ENCODE results near the gene LSM14A.
A peak's percentile ranks its signal among the peaks of the same experiment; 100 is the strongest.

The LSM14A gene

DNA sequence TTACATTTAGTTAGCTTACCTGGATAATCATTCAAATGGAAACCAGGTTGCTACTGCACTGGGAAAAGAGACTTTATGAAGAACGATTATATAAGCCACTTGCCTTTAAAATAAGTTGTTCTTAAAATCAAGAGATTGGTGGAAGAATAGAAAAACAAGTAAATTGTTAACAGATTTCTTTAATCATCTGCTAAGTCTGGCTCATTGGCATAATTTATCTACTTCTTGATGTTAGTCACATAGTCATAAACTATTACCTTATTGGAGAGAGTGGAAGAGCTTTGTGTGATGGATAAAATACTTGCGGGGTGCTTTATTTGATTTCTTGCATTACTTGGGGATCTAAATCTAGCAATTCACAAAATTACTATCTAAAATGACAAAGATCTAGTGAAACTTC, 6.8 kb downstream of the LSM14A start:
- Histone ChIP-seq H3K4me3 (replicated peaks; ENCODE audit: insufficient read depth, low read length) (no peak overlapping the region), H3K27ac (replicated peaks) (no peak overlapping the region), H3K27me3 (ENCODE audit: insufficient read depth, poor library complexity, severe bottlenecking) (no peaks in the 10 kb centered on the region)
- TF ChIP-seq POLR2AphosphoS5 (IDR thresholded peaks at IDR 0.05; ENCODE audit: low read depth) (no peak), SPI1 (IDR thresholded peaks at IDR 0.05; ENCODE audit: borderline replicate concordance, low read depth) (no peak), GABPA (IDR thresholded peaks at IDR 0.05; ENCODE audit: low read depth) (no peak)
- TF ChIP-seq, protein P1, sequence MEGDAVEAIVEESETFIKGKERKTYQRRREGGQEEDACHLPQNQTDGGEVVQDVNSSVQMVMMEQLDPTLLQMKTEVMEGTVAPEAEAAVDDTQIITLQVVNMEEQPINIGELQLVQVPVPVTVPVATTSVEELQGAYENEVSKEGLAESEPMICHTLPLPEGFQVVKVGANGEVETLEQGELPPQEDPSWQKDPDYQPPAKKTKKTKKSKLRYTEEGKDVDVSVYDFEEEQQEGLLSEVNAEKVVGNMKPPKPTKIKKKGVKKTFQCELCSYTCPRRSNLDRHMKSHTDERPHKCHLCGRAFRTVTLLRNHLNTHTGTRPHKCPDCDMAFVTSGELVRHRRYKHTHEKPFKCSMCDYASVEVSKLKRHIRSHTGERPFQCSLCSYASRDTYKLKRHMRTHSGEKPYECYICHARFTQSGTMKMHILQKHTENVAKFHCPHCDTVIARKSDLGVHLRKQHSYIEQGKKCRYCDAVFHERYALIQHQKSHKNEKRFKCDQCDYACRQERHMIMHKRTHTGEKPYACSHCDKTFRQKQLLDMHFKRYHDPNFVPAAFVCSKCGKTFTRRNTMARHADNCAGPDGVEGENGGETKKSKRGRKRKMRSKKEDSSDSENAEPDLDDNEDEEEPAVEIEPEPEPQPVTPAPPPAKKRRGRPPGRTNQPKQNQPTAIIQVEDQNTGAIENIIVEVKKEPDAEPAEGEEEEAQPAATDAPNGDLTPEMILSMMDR (IDR thresholded peaks at IDR 0.05; ENCODE audit: insufficient read depth, low read length), result no peak
- TF ChIP-seq, protein P2, sequence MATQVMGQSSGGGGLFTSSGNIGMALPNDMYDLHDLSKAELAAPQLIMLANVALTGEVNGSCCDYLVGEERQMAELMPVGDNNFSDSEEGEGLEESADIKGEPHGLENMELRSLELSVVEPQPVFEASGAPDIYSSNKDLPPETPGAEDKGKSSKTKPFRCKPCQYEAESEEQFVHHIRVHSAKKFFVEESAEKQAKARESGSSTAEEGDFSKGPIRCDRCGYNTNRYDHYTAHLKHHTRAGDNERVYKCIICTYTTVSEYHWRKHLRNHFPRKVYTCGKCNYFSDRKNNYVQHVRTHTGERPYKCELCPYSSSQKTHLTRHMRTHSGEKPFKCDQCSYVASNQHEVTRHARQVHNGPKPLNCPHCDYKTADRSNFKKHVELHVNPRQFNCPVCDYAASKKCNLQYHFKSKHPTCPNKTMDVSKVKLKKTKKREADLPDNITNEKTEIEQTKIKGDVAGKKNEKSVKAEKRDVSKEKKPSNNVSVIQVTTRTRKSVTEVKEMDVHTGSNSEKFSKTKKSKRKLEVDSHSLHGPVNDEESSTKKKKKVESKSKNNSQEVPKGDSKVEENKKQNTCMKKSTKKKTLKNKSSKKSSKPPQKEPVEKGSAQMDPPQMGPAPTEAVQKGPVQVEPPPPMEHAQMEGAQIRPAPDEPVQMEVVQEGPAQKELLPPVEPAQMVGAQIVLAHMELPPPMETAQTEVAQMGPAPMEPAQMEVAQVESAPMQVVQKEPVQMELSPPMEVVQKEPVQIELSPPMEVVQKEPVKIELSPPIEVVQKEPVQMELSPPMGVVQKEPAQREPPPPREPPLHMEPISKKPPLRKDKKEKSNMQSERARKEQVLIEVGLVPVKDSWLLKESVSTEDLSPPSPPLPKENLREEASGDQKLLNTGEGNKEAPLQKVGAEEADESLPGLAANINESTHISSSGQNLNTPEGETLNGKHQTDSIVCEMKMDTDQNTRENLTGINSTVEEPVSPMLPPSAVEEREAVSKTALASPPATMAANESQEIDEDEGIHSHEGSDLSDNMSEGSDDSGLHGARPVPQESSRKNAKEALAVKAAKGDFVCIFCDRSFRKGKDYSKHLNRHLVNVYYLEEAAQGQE (IDR thresholded peaks at IDR 0.05; ENCODE audit: insufficient replicate concordance, low read depth), result no peak
- no peak for DNase-seq (ENCODE audit: low read depth in 1 of 2, low spot score in 1 of 2)

DNA sequence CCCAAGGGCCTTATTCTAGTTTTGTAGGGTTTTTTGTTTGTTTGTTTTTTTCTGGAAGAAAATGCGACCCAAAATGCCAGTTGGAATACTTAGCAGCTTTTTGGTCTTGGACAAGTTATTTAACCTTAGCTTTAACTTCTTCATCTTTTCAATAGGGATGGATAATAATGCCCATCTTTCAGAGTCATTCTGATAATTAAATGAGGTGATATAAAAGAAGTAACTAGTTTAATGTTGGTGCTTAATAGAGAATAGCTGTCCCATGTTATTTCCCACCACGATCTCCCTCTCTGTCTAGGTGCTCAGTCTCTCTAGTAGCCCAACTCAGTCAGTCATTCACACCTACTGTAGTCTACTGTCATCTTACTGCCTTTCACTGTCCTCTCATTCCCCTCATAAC, 8.0 kb downstream of the LSM14A start:
- no peaks in the 10 kb centered on the region for H3K27me3 ChIP-seq (ENCODE audit: insufficient read depth, poor library complexity, severe bottlenecking)
- no peak overlapping the region for H3K4me3 ChIP-seq (replicated peaks; ENCODE audit: insufficient read depth, low read length)
- H3K27ac ChIP-seq (replicated peaks), result peak overlapping the region; percentile 3; the same call in 1 of the 2 replicates
- DNase-seq (ENCODE audit: low read depth in 1 of 2, low spot score in 1 of 2), result no peak
- no peak for TF ChIP-seq SPI1 (IDR thresholded peaks at IDR 0.05; ENCODE audit: borderline replicate concordance, low read depth)
- TF ChIP-seq, protein P2 (IDR thresholded peaks at IDR 0.05; ENCODE audit: insufficient replicate concordance, low read depth), result no peak
- TF ChIP-seq POLR2AphosphoS5 (IDR thresholded peaks at IDR 0.05; ENCODE audit: low read depth), result no peak
- TF ChIP-seq, protein P1 (IDR thresholded peaks at IDR 0.05; ENCODE audit: insufficient read depth, low read length), result no peak
- no peak for TF ChIP-seq GABPA (IDR thresholded peaks at IDR 0.05; ENCODE audit: low read depth)

DNA sequence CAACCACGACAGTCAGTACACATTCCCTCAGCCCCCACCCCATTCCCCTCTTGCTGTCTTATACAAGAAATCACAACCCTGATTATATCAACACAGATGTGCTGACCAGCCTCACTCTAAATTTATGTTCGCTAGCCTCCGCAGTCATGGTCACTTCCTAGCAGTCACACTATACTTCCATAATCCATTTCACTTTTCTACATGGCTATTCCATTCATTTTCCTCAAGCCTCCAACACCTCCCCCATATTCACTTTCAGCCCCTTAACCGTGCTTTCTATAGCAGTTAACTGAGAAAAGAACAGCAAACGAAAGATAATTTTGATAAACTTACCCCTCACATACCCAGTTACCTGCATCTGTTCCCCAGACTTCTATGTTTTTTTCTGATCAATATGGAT, 8.4 kb downstream of the LSM14A start:
- no peaks in the 10 kb centered on the region for H3K27me3 ChIP-seq (ENCODE audit: insufficient read depth, poor library complexity, severe bottlenecking)
- peak overlapping the region; percentile 46 for H3K27ac ChIP-seq (replicated peaks)
- no peak for TF ChIP-seq SPI1 (IDR thresholded peaks at IDR 0.05; ENCODE audit: borderline replicate concordance, low read depth)
- no peak for TF ChIP-seq GABPA (IDR thresholded peaks at IDR 0.05; ENCODE audit: low read depth)
- no peak for TF ChIP-seq POLR2AphosphoS5 (IDR thresholded peaks at IDR 0.05; ENCODE audit: low read depth)
- TF ChIP-seq, protein P2 (IDR thresholded peaks at IDR 0.05; ENCODE audit: insufficient replicate concordance, low read depth), result no peak
- TF ChIP-seq, protein P1 (IDR thresholded peaks at IDR 0.05; ENCODE audit: insufficient read depth, low read length), result no peak
- H3K4me3 ChIP-seq (replicated peaks; ENCODE audit: insufficient read depth, low read length), result no peak overlapping the region
- DNase-seq (ENCODE audit: low read depth in 1 of 2, low spot score in 1 of 2), result no peak
